ENCODE measurements around the gene BCL2L13.
"Not testable (repeated sequence)": the region's sequence is repeated elsewhere in the genome, so short reads cannot be mapped to it uniquely, and the experiment has no call there.

The BCL2L13 gene

GRCh38 chr22:17613280-17613679 is 25.3 kb upstream of the BCL2L13 start:
- no peak overlapping the region for H3K27ac Mint-ChIP-seq (ENCODE audit: low read depth)
- DNase-seq (ENCODE audit: low spot score in 2 of 2) (no peak), ATAC-seq (replicated peaks; ENCODE audit: extremely low read depth, poor library complexity, severe bottlenecking) (no peak)
- no peak overlapping the region for H3K4me3 Mint-ChIP-seq
- H3K27me3 Mint-ChIP-seq, result no peaks in the 10 kb centered on the region
- peaks cover 13% of the 10 kb centered on the region for H3K4me1 Mint-ChIP-seq
- H3K9me3 Mint-ChIP-seq, result no peaks in the 10 kb centered on the region
- peaks cover 65% of the 10 kb centered on the region for H3K36me3 Mint-ChIP-seq (ENCODE audit: insufficient read depth)

GRCh38 chr22:17627961-17628405 is 10.6 kb upstream of the BCL2L13 start:
- Mint-ChIP-seq H3K4me1 (peaks cover 10% of the 10 kb centered on the region), H3K27me3 (no peaks in the 10 kb centered on the region), H3K36me3 (ENCODE audit: insufficient read depth) (peaks cover 24% of the 10 kb centered on the region), H3K9me3 (no peaks in the 10 kb centered on the region), H3K27ac (ENCODE audit: low read depth) (peak overlapping the region; percentile 98), H3K4me3 (peak overlapping the region; percentile 94)
- no peak for ATAC-seq (replicated peaks; ENCODE audit: extremely low read depth, poor library complexity, severe bottlenecking)
- DNase-seq (ENCODE audit: low spot score in 2 of 2), result no peak

- no peaks in the 10 kb centered on the region for H3K9me3 Mint-ChIP-seq
- peaks cover 19% of the 10 kb centered on the region for H3K36me3 Mint-ChIP-seq (ENCODE audit: insufficient read depth)
- DNase-seq (ENCODE audit: low spot score in 2 of 2) (peak; percentile 91 to 93), ATAC-seq (replicated peaks; ENCODE audit: extremely low read depth, poor library complexity, severe bottlenecking) (peak; percentile 100)
- H3K4me3 Mint-ChIP-seq, result peak within 1 kb of the TSS; percentile 94
- H3K27me3 Mint-ChIP-seq, result no peaks in the 10 kb centered on the region
- peaks cover 10% of the 10 kb centered on the region for H3K4me1 Mint-ChIP-seq
- peak within 1 kb of the TSS; percentile 98 for H3K27ac Mint-ChIP-seq (ENCODE audit: low read depth)
Measured at GRCh38 chr22:17628406-17629172, 10.0 kb upstream of the BCL2L13 start, which contains the start of gene ATP6V1E1. TSS of gene ATP6V1E1 (minus strand) at chr22:17628749. CDS start at chr22:17628635, 114 bp downstream.

- Mint-ChIP-seq H3K27ac (ENCODE audit: low read depth) (peak overlapping the region; percentile 98), H3K36me3 (ENCODE audit: insufficient read depth) (peaks cover 16% of the 10 kb centered on the region), H3K4me1 (peaks cover 10% of the 10 kb centered on the region), H3K9me3 (no peaks in the 10 kb centered on the region), H3K27me3 (no peaks in the 10 kb centered on the region), H3K4me3 (peak overlapping the region; percentile 94)
- no peak for ATAC-seq (replicated peaks; ENCODE audit: extremely low read depth, poor library complexity, severe bottlenecking)
- DNase-seq (ENCODE audit: low spot score in 2 of 2), result no peak
Measured at GRCh38 chr22:17629173-17629489, 9.4 kb upstream of the BCL2L13 start.

GRCh38 chr22:17629641-17630040 is 8.9 kb upstream of the BCL2L13 start:
- no peaks in the 10 kb centered on the region for H3K27me3 Mint-ChIP-seq
- DNase-seq (ENCODE audit: low spot score in 2 of 2) (no peak), ATAC-seq (replicated peaks; ENCODE audit: extremely low read depth, poor library complexity, severe bottlenecking) (no peak)
- peak overlapping the region; percentile 94 for H3K4me3 Mint-ChIP-seq
- H3K27ac Mint-ChIP-seq (ENCODE audit: low read depth), result peak overlapping the region; percentile 55
- H3K36me3 Mint-ChIP-seq (ENCODE audit: insufficient read depth), result peaks cover 14% of the 10 kb centered on the region
- H3K4me1 Mint-ChIP-seq, result peaks cover 8% of the 10 kb centered on the region
- no peaks in the 10 kb centered on the region for H3K9me3 Mint-ChIP-seq

GRCh38 chr22:17631076-17631565 is 7.4 kb upstream of the BCL2L13 start:
- Mint-ChIP-seq H3K36me3 (ENCODE audit: insufficient read depth) (peaks cover 7% of the 10 kb centered on the region), H3K27ac (ENCODE audit: low read depth) (no peak overlapping the region), H3K27me3 (no peaks in the 10 kb centered on the region), H3K9me3 (no peaks in the 10 kb centered on the region), H3K4me3 (no peak overlapping the region), H3K4me1 (peaks cover 5% of the 10 kb centered on the region)
- no peak for DNase-seq (ENCODE audit: low spot score in 2 of 2)
- no peak for ATAC-seq (replicated peaks; ENCODE audit: extremely low read depth, poor library complexity, severe bottlenecking)

- Mint-ChIP-seq H3K9me3 (no peaks in the 10 kb centered on the region), H3K27me3 (no peaks in the 10 kb centered on the region), H3K36me3 (ENCODE audit: insufficient read depth) (peaks cover 11% of the 10 kb centered on the region), H3K4me3 (no peak overlapping the region), H3K27ac (ENCODE audit: low read depth) (no peak overlapping the region), H3K4me1 (peaks cover 14% of the 10 kb centered on the region)
- DNase-seq (ENCODE audit: low spot score in 2 of 2), result no peak
- no peak for ATAC-seq (replicated peaks; ENCODE audit: extremely low read depth, poor library complexity, severe bottlenecking)
Measured at GRCh38 chr22:17633217-17633997, 5.2 kb upstream of the BCL2L13 start.

GRCh38 chr22:17633998-17634323 is 4.6 kb upstream of the BCL2L13 start:
- DNase-seq (ENCODE audit: low spot score in 2 of 2) (no peak), ATAC-seq (replicated peaks; ENCODE audit: extremely low read depth, poor library complexity, severe bottlenecking) (no peak)
- H3K4me3 Mint-ChIP-seq, result no peak overlapping the region
- peaks cover 11% of the 10 kb centered on the region for H3K36me3 Mint-ChIP-seq (ENCODE audit: insufficient read depth)
- no peaks in the 10 kb centered on the region for H3K27me3 Mint-ChIP-seq
- H3K4me1 Mint-ChIP-seq, result peaks cover 16% of the 10 kb centered on the region
- no peaks in the 10 kb centered on the region for H3K9me3 Mint-ChIP-seq
- H3K27ac Mint-ChIP-seq (ENCODE audit: low read depth), result no peak overlapping the region

- Mint-ChIP-seq H3K9me3 (no peaks in the 10 kb centered on the region), H3K27ac (ENCODE audit: low read depth) (no peak overlapping the region), H3K4me1 (peaks cover 22% of the 10 kb centered on the region), H3K27me3 (no peaks in the 10 kb centered on the region), H3K36me3 (ENCODE audit: insufficient read depth) (peaks cover 17% of the 10 kb centered on the region), H3K4me3 (no peak overlapping the region)
- no peak for DNase-seq (ENCODE audit: low spot score in 2 of 2)
- ATAC-seq (replicated peaks; ENCODE audit: extremely low read depth, poor library complexity, severe bottlenecking), result no peak
Measured at GRCh38 chr22:17634696-17635095, 3.9 kb upstream of the BCL2L13 start.

GRCh38 chr22:17636850-17637249 is 1.7 kb upstream of the BCL2L13 start:
- H3K36me3 Mint-ChIP-seq (ENCODE audit: insufficient read depth), result peaks cover 23% of the 10 kb centered on the region
- ATAC-seq (replicated peaks; ENCODE audit: extremely low read depth, poor library complexity, severe bottlenecking); DNase-seq (ENCODE audit: low spot score in 2 of 2); H3K9me3 Mint-ChIP-seq; H3K4me3 Mint-ChIP-seq; H3K27me3 Mint-ChIP-seq; H3K27ac Mint-ChIP-seq (ENCODE audit: low read depth): not testable (repeated sequence)
- peaks cover 28% of the 10 kb centered on the region for H3K4me1 Mint-ChIP-seq

GRCh38 chr22:17637490-17638181 is 921 bp upstream of the BCL2L13 start:
- ATAC-seq (replicated peaks; ENCODE audit: extremely low read depth, poor library complexity, severe bottlenecking) (no peak), DNase-seq (ENCODE audit: low spot score in 2 of 2) (no peak)
- Mint-ChIP-seq H3K4me3 (peak overlapping the region; percentile 95), H3K36me3 (ENCODE audit: insufficient read depth) (peaks cover 23% of the 10 kb centered on the region), H3K27me3 (no peaks in the 10 kb centered on the region), H3K9me3 (no peaks in the 10 kb centered on the region), H3K4me1 (peaks cover 31% of the 10 kb centered on the region), H3K27ac (ENCODE audit: low read depth) (peak overlapping the region; percentile 95)

- Mint-ChIP-seq H3K36me3 (ENCODE audit: insufficient read depth) (peaks cover 24% of the 10 kb centered on the region), H3K4me3 (peak overlapping the region; percentile 95)
Measured at GRCh38 chr22:17638182-17638431, 450 bp upstream of the BCL2L13 start.

More at GRCh38 chr22:17638182-17638431, 450 bp upstream of the BCL2L13 start:
- no peaks in the 10 kb centered on the region for H3K9me3 Mint-ChIP-seq
- ATAC-seq (replicated peaks; ENCODE audit: extremely low read depth, poor library complexity, severe bottlenecking) (peak; percentile 1), DNase-seq (ENCODE audit: low spot score in 2 of 2) (no peak)
- H3K27me3 Mint-ChIP-seq, result no peaks in the 10 kb centered on the region
- peaks cover 35% of the 10 kb centered on the region for H3K4me1 Mint-ChIP-seq
- peak overlapping the region; percentile 95 for H3K27ac Mint-ChIP-seq (ENCODE audit: low read depth)

All from central memory CD8-positive, alpha-beta T cell (primary cell).